Activated CD4-positive, alpha-beta T cell treated with anti-CD3 and anti-CD28 coated beads, Interleukin-2, Interleukin-6, amounts not matched to agents 100 ng/mL and 50 ng/mL, durations not matched to agents 16 hours and 8 hours (primary cell): ENCODE results near the gene SCART1.
A peak's percentile ranks its signal among the peaks of the same experiment; 100 is the strongest.
"Not testable (repeated sequence)": the region's sequence is repeated elsewhere in the genome, so short reads cannot be mapped to it uniquely, and the experiment has no call there.

Experiments used
- DNase-seq: peaks from one replicate; pipeline ENCODE4 v3.0.0-alpha.2; 2020

The SCART1 gene

GRCh38 chr10:133453516-133454203 lies at the start of gene SCART1:
Gene SCART1 (plus strand): TSS chr10:133453945. CDS start chr10:133453998, 53 bp downstream.
- DNase-seq: peak; percentile 33

DNA sequence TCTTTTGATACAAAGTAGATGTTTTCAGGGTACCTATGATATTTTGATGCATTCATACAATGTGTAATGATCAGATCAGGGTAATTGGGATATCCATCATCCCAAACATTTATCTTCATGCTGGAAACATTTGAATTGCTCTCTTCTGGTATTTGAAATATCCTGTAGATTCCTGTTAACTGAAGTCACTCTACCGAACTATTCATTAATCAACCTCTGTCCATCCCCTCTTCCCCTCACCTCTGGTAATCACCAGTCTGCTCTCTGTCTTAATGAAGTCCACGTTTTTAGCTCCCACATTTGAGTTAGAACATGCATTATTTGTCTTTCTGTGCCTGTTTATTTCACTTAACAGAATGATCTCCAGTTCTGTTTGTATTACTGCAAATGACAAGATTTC lies 48.5 kb upstream of the SCART1 start:
- no peak for DNase-seq

- DNase-seq: no peak
Measured at GRCh38 chr10:133405844-133406527, 47.8 kb upstream of the SCART1 start.

DNA sequence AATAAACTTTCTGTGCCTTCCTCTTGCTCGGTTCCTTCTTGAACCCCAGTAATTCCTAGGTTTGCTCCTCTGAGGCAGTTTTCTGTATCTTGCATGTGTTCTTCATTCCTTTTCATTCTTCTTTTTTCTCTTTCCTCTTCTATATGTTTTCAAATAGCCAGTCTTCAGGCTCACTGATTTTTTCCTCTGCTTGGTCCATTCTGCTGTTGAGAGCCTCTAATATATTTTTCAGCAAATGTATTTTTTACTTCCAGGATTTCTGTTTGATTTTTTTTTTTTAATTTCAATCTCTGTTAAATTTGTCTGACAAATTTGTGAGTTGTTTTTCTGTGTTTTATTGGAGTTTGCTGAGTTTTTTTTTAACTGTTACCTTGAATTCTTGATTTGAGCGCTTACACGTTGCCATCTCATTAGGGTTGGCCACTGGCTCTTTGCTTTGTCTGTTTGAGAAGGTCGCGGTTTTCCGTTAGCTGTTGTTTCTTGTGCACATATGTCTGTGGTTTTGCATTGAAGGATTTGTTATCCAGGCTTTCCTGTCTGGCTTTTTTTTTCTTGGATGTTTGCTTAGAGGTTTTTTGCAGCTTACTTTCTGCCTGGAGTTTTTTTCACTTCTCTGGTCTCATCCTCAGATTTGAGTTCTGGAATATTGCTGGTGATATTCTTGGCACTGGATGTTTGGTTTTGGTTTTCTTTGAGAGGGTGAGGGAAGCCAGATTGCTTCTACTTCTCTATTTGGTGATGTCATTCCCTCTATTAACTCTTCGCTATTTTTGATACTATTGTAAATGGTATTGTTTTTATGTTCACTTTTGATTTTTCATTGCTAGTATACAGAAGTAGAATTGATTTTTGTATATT lies 42.0 kb upstream of the SCART1 start:
- DNase-seq: no peak

- no peak for DNase-seq
Measured at GRCh38 chr10:133412381-133412711, 41.4 kb upstream of the SCART1 start.

GRCh38 chr10:133414401-133414800 lies 39.3 kb upstream of the SCART1 start:
- DNase-seq: not testable (repeated sequence)

DNA sequence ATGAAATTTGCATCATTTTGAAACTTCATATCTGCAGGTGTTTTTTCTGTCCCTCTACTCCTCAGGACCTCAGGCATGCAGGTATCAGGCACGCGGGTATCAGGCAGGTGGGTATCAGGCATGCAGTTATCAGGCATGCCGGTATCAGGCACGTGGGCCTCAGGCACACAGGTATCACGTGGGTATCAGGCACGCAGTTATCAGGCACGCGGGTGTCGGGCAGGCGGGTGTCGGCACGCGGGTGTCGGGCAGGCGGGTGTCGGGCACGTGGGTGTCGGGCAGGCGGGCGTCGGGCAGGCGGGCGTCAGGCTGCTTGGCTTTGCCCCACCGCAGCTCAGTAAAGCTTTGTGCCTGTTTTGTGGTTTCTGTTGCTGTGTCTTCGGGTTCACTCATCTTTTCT lies 38.0 kb upstream of the SCART1 start:
- no peak for DNase-seq

- no peak for DNase-seq
Measured at GRCh38 chr10:133418289-133418993, 35.3 kb upstream of the SCART1 start.

GRCh38 chr10:133419211-133419950 lies 34.4 kb upstream of the SCART1 start:
- DNase-seq: no peak

GRCh38 chr10:133420028-133420427 lies 33.7 kb upstream of the SCART1 start:
- DNase-seq: no peak

DNA sequence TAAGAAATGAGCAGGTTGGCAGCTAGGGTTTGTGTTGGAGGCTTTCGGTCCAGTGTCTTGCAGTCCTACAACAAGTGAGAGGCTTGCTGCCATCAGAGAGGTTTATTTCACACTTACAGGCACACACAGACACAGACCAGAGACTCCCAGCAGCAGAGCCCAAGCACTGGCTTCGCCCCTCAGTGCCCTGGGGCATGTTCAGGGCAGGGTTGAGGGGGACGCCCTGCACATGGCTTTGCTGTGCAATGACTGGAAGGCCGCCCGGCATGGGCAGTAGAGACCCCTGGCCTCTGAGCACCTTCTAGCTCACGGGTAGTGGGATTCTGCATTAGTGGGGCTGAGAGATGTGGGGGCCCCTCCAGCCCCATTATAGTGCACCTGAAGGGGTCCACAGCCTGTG lies 33.2 kb upstream of the SCART1 start:
- no peak for DNase-seq

GRCh38 chr10:133421336-133422222 lies 32.2 kb upstream of the SCART1 start:
- DNase-seq: no peak

DNA sequence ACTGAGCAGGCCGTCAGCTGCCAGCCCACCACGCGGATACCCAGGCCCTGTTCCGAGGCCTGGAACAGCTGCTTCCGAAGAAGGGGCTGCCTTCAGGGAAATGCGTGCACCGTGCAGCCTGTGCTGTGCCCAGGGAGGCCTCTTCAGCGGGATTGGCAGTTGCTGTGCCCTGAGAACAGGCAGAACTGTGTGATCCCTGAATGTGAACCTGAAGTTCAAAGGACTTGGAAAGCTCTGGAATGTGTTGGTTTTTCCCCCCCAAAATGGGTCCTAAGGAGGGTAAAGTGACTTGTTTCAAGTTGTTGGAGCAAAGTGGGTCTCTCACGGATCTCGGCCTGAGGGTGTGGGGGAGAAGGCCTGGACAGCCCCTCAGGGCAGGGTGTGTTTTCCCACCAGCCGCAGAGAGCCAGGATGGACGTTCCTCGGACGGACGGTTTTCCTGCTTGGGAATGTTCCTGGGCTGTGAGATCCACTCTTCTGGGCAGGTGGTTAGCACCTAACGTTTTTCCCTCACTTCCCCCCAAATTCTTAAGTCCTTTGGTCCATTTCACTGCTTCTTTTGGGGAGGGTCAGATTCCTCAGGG lies 31.4 kb upstream of the SCART1 start:
- no peak for DNase-seq

- DNase-seq: no peak
Measured at GRCh38 chr10:133422807-133423771, 30.7 kb upstream of the SCART1 start.

DNA sequence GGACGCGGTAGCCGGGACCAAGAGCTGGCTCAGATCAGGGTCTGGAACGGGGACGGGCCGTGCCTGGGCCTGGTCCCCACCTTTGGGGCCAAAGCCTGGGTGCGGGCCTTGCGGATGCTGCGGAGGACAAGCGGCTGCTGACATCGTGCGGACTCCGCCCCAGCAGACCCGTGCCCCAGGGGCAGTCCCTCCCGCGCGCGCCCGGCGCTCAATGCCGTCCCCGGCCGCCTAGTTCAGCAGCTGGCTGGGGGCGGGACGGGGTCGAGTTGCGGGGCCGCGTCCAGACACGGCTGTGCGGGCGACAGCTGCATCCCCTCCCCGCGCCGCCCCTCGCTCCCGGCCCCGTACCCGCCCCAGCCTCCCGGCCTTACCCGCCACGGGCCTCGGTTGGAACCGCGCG lies 29.6 kb upstream of the SCART1 start:
- not testable (repeated sequence) for DNase-seq

DNA sequence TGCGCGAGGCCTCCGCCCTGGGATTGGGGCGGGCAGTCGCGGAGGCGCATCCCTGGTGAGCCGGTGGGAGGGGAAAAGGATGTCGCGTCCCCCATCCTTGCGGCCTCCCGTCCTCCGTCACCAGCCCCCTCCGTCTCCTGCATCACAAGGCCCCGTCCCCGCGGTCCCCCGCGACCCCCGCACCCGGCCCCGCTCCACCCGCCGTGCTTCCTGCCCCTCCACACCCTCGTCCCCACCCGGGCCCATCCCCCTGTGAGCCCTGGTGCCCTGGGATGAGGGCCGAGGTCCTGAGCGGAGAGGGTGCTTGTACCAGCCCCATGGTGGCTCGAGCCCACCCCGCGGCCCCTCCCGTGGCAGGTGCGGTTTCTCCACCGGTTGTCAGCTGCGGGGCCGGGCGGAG lies 29.1 kb upstream of the SCART1 start, which contains the start of gene SPRN:
TSS of gene SPRN (minus strand) at position 25 of the 400 bp plus-strand sequence. CDS start 944 bp downstream, outside the sequence.
- DNase-seq: not testable (repeated sequence)

GRCh38 chr10:133429571-133429970 lies 24.2 kb upstream of the SCART1 start:
- DNase-seq: not testable (repeated sequence)

DNA sequence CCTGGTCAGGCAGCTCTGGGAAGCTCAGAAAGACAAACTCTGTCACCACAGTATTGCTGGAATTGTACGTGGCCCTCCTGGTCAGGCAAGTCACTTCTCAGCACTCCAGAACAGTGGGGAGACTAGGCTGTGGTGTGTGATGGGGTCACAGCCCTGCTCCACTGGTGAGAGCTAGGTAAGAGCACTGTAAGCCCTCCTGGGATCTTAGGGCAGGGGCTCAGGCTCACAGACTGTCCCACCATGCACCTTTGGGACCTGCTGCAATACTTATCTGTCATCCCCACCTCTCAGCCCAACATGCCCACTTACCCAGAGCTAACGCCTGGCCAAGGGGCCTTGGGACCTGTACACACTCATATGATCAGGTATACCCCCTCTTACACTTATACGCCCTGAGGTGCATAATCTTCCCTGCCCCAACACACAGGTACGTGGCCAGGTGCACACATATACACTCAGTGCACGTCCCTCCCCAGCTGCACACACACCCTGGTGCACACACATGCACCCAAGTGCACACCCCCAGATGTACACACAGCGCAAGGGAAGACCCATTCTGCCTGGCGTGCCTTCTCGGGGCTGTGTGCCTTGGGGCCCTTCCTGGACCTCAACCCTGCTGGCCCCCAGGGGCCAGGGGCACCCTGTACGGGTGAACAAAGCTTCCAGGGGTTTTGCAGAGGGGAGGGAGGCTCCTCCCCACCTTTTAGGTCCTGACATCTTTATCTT lies 21.7 kb upstream of the SCART1 start:
- not testable (repeated sequence) for DNase-seq

DNA sequence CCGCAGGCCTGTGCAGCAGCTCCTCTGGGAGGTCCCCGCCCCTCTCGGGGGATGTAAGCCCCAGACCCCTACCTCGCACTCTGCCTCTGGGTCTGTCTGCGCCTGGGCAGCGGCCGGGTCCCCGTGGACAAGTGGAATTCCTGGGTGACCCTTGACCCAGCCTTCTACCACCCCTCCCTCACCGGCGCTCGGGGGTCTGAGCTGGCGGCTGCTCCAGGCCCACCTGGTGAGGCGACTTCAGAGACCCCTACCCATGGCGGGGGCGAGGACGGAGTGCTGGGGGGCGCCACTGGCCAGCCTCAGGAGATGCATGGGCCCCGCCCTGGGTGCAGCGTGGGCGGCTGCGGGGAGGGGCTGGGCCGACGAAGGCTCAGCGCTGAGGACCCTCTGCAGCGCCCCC lies 21.0 kb upstream of the SCART1 start:
- DNase-seq: not testable (repeated sequence)
